GM12878 (cell line): ENCODE measurements around the gene KIAA2012. TPM values are rescaled to one million over a fixed set of nuclear protein-coding genes. Genes with fewer than 3 reads are reported as not detected.

Experiments used
- ATAC-seq: fragments of 200-7000 bp; cut with Tn5 transposase; 3 replicates; pipeline ENCODE4 v1.9.1; 2020; ENCODE audit warnings: mild to moderate bottlenecking, moderate library complexity
- BruUV-seq: library from RNA; stranded (reverse); fragments of 400-500 nt; replicated peaks from 2 replicates; lab custom pipeline; 2021; lab: Mats Ljungman, UMichigan
- CTCF ChIA-PET: fragments of 300-600 bp; sonication (Branson Sonifier 250); formaldehyde crosslinking; extraction: SDS; loops from one replicate; lab custom pipeline; 2021; ENCODE audit warnings: inconsistent platforms; lab: Yijun Ruan, JAX
- POLR2A ChIA-PET: fragments of 350-600 bp; formaldehyde crosslinking; extraction: SDS; loops from one replicate; lab custom pipeline; 2021; ENCODE audit warnings: inconsistent platforms; lab: Charles Lee
- RAD21 ChIA-PET: fragments of 300-600 bp; sonication (Branson Sonifier 250); formaldehyde crosslinking; loops from one replicate; lab custom pipeline; 2023; ENCODE audit warnings: antibody characterized with exemption; ENCODE audit not compliant: unreplicated experiment; lab: Charles Lee
- SMC1A ChIA-PET: fragments of 300-600 bp; sonication (Branson Sonifier 250); formaldehyde crosslinking; loops from one replicate; lab custom pipeline; 2023; ENCODE audit not compliant: unreplicated experiment, uncharacterized antibody; lab: Charles Lee
- DNase-seq: peaks from one replicate; pipeline ENCODE4 v3.0.0-alpha.2; 2011; ENCODE audit warnings: low read depth, low spot score
- FAIRE-seq: peaks from 3 replicates; lab custom pipeline; 2011; peaks lifted over from hg19 to GRCh38; lab: Jason Lieb, UNC
- H2AFZ ChIP-seq: 2 replicates; pipeline ENCODE4 v1.6.0; 2011; ENCODE audit warnings: low read depth, low read length, control low read depth; ENCODE audit not compliant: control insufficient read depth
- H3K27ac ChIP-seq: 2 replicates; pipeline ENCODE4 v1.5.1; 2011; ENCODE audit warnings: control low read depth; ENCODE audit not compliant: control insufficient read depth, insufficient read depth
- H3K27me3 ChIP-seq, 2 experiments: replicated peaks in 1 of 2; 2 replicates each; pipeline versions ENCODE4 v1.6.0 to v1.6.1; 2011; ENCODE audit warnings: low read length in 1 of 2; ENCODE audit not compliant: control insufficient read depth in 2 of 2, insufficient read depth in 2 of 2
- H3K36me3 ChIP-seq, 2 experiments: 2 replicates each; pipeline ENCODE4 v1.5.1; 2011; ENCODE audit warnings: low read length in 1 of 2; ENCODE audit not compliant: control insufficient read depth in 2 of 2, insufficient read depth in 2 of 2
- H3K4me1 ChIP-seq: 2 replicates; pipeline ENCODE4 v1.6.1; 2011; ENCODE audit warnings: mild to moderate bottlenecking, low read length, moderate library complexity, mixed read lengths; ENCODE audit not compliant: control insufficient read depth, insufficient read depth
- H3K4me2 ChIP-seq: 2 replicates; pipeline ENCODE4 v1.6.0; 2011; ENCODE audit warnings: control low read depth; ENCODE audit not compliant: control insufficient read depth, insufficient read depth
- H3K4me3 ChIP-seq: fragments of 200-600 bp; sonication (generic); 2 replicates; pipeline ENCODE4 v1.5.1; 2016
- H3K79me2 ChIP-seq: 2 replicates; pipeline ENCODE4 v1.6.0; 2011; ENCODE audit warnings: low read length; ENCODE audit not compliant: control insufficient read depth, insufficient read depth
- H3K9ac ChIP-seq: 2 replicates; pipeline ENCODE4 v1.8.0; 2011; ENCODE audit warnings: low read length, control low read depth, mixed read lengths; ENCODE audit not compliant: control insufficient read depth, insufficient read depth
- H3K9me3 ChIP-seq: replicated peaks from 3 replicates; pipeline ENCODE4 v1.5.1; 2011; ENCODE audit warnings: mild to moderate bottlenecking, low read length; ENCODE audit not compliant: control insufficient read depth, insufficient read depth
- H4K20me1 ChIP-seq: 2 replicates; pipeline ENCODE4 v1.6.0; 2011; ENCODE audit not compliant: control insufficient read depth, insufficient read depth
- IRF4 ChIP-seq: IDR thresholded peaks from 2 replicates; pipeline ENCODE4 v1.6.1; 2011; ENCODE audit warnings: low read depth, low read length
- MTA3 ChIP-seq: IDR thresholded peaks from 2 replicates; pipeline ENCODE4 v1.6.1; 2012; ENCODE audit warnings: low read length, inconsistent platforms, borderline replicate concordance
- NRF1 ChIP-seq: conservative IDR thresholded peaks from 2 replicates; pipeline ENCODE4 v1.6.1; 2011; ENCODE audit warnings: mild to moderate bottlenecking, low read depth, low read length, improper control_type of control experiment
- POLR2AphosphoS2 ChIP-seq: IDR thresholded peaks from 2 replicates; pipeline ENCODE4 v1.6.1; 2011; ENCODE audit warnings: low read depth, mild to moderate bottlenecking, low read length, improper control_type of control experiment, moderate library complexity
- RAD21 ChIP-seq: IDR thresholded peaks from 2 replicates; pipeline ENCODE4 v1.6.1; 2011; ENCODE audit warnings: mild to moderate bottlenecking, low read depth, low read length, moderate library complexity; ENCODE audit not compliant: insufficient read depth
- ZNF622 ChIP-seq: fragments of 450-650 bp; IDR thresholded peaks from 2 replicates; pipeline ENCODE4 v1.6.1; 2017; ENCODE audit warnings: mild to moderate bottlenecking, inconsistent platforms
- WGBS: methylation state at CpG from one replicate; pipeline ENCODE4 v1.1.6; 2016; ENCODE audit warnings: low lambda C conversion rate; ENCODE audit not compliant: insufficient replicate concordance, insufficient coverage; ENCODE audit errors: missing lambda C conversion rate; 5-methylcytosine and 5-hydroxymethylcytosine counted together
- in situ Hi-C: fragments of 300-500 bp; cut with MboI; formaldehyde crosslinking; loops from 9 replicates; pipeline ENCODE4 v1.14.3; 2018; ENCODE audit warnings: mixed read lengths
- intact Hi-C: fragments of 100-400 bp; cut with micrococcal nuclease; formaldehyde crosslinking; loops from one replicate; pipeline ENCODE4 v1.14.2; 2022; ENCODE audit not compliant: unreplicated experiment
- polyA plus RNA-seq, 11 experiments: library from polyadenylated mRNA; depleted of rRNA in 4 of 11; unstranded in 6 of 11; stranded (reverse) in 5 of 11; fragments of >200 nt; fragmentation: Nextera tagmentation in 4 of 11; fragmentation: Illumina TruSeq in 1 of 11; extraction: Ambion mirVana in 4 of 11; extraction: Trizol in 1 of 11; gene quantifications; 1 replicate in 1 of 11; 2 replicates in 10 of 11; pipeline versions ENCODE4 v1.2.1 to v1.2.3, GENCODE V29; 2011 to 2016; ENCODE audit warnings: inconsistent platforms in 2 of 11, missing spikeins in 2 of 11, low read depth in 1 of 11
- total RNA-seq, 4 experiments: library from RNA; depleted of rRNA in 3 of 4; stranded (reverse); fragments of >200 nt in 3 of 4; fragmentation: Illumina TruSeq in 1 of 4; extraction: Trizol in 1 of 4; gene quantifications; 2 replicates each; pipeline versions ENCODE4 v1.2.1 to v1.2.3, GENCODE V29; 2013 to 2021
- TF ChIP-seq, protein P1 (sequence below): fragments of 450-650 bp; IDR thresholded peaks from 2 replicates; pipeline ENCODE4 v1.6.1; 2016; ENCODE audit warnings: mild to moderate bottlenecking, moderate library complexity, borderline replicate concordance

KIAA2012 gene
- total and polyA plus RNA-seq, 10 of the 15 experiments (the other 5 are each of a cell fraction or from before 2014, with no cell fraction given), result 0.03 TPM; not detected in 9

DNA sequence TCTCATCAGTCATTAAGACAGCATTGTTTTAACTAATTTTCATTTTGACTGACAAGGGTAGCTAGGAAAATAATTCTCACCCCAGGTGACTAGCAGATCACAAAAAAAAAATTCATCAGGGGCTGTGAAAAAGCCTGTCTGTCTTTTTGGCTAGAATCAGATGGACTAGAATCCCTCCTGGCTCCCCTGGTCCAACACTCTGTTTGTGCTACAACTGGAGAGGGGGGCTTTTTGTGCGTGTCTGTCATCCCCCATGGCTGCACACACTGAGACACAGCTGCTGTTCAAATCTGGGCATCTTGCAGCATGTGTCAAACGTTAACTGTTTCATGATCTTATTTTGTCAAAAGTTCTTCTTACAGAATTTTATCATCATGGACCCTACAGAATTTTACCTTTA lies 51.2 kb downstream of the KIAA2012 start:
- no peaks in the 10 kb centered on the region; the same call in 2 of the 3 replicates for H3K9me3 ChIP-seq
- no peaks in the 10 kb centered on the region for H3K36me3 ChIP-seq
- ChIA-PET POLR2A (no interaction called here), RAD21 (no interaction called here), CTCF (no interaction called here), SMC1A (interaction anchor here (0.9 kb wide), 1 partner anchor 25 kb away, joined by 3 read pairs; no protein-coding TSS in a partner anchor)
- H3K79me2 ChIP-seq, result no peaks in the 10 kb centered on the region
- ATAC-seq (no peak), DNase-seq (no peak), FAIRE-seq (no peak)
- no peaks in the 10 kb centered on the region; a peak in 1 of 4 replicates for H3K27me3 ChIP-seq
- in situ Hi-C loops, result no loop called here
- H4K20me1 ChIP-seq, result no peaks in the 10 kb centered on the region
- no peak overlapping the region for H3K9ac ChIP-seq
- intact Hi-C loops, result no loop called here
- no peak overlapping the region for H3K4me3 ChIP-seq
- BruUV-seq, result no TSS peak
- no peak for TF ChIP-seq ZNF622
- H2AFZ ChIP-seq, result no peak overlapping the region
- no peak overlapping the region for H3K4me2 ChIP-seq
- WGBS, result 0% methylated on average over 2 of the region's 2 CpGs
- H3K27ac ChIP-seq, result no peak overlapping the region
- no peaks in the 10 kb centered on the region for H3K4me1 ChIP-seq

DNA sequence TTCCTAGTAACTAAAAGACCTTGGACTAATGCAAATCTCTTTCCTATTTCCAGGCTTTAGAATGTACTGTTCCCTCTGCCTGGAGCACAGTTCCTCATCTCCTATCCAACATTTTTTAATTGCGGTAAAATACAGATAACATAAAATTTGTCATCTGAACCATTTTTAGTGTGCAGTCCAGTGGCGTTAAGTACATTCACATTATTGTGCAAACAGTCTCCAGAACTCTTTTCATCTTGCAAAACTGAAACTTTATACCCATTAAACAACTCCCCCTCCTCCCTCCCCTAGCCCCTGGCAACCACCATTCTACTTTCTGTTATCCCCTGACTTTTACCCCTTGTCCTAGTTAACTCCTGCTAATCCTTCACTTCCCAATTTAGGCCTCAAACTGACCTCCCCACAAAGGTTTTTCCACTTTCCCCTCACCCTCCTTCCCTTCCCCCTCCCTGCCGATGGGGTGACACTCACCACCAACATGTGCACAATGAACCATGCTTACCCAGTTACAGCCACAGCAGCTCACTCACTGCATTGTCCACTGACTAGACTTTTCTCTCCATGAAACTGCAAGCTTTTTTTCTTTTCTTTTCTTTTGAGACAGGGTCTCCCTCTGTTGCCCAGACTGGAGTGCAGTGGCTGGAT lies 54.8 kb downstream of the KIAA2012 start:
- H3K27me3 ChIP-seq, result no peaks in the 10 kb centered on the region; a peak in 1 of 4 replicates
- H3K4me3 ChIP-seq, result no peak overlapping the region
- ChIA-PET RAD21 (no interaction called here), POLR2A (no interaction called here), SMC1A (no interaction called here), CTCF (interaction anchor here (0.6 kb wide), 2 partner anchors 210 to 381 kb away, joined by 3 read pairs; no protein-coding TSS in a partner anchor)
- no TSS peak for BruUV-seq
- 88% methylated on average over 3 of the region's 3 CpGs for WGBS
- H3K4me2 ChIP-seq, result no peak overlapping the region
- H4K20me1 ChIP-seq, result no peaks in the 10 kb centered on the region
- intact Hi-C loops, result no loop called here
- no peaks in the 10 kb centered on the region for H3K36me3 ChIP-seq
- in situ Hi-C loops, result no loop called here
- TF ChIP-seq IRF4 (no peak), NRF1 (no peak), POLR2AphosphoS2 (no peak), MTA3 (no peak), RAD21 (no peak)
- TF ChIP-seq, protein P1, sequence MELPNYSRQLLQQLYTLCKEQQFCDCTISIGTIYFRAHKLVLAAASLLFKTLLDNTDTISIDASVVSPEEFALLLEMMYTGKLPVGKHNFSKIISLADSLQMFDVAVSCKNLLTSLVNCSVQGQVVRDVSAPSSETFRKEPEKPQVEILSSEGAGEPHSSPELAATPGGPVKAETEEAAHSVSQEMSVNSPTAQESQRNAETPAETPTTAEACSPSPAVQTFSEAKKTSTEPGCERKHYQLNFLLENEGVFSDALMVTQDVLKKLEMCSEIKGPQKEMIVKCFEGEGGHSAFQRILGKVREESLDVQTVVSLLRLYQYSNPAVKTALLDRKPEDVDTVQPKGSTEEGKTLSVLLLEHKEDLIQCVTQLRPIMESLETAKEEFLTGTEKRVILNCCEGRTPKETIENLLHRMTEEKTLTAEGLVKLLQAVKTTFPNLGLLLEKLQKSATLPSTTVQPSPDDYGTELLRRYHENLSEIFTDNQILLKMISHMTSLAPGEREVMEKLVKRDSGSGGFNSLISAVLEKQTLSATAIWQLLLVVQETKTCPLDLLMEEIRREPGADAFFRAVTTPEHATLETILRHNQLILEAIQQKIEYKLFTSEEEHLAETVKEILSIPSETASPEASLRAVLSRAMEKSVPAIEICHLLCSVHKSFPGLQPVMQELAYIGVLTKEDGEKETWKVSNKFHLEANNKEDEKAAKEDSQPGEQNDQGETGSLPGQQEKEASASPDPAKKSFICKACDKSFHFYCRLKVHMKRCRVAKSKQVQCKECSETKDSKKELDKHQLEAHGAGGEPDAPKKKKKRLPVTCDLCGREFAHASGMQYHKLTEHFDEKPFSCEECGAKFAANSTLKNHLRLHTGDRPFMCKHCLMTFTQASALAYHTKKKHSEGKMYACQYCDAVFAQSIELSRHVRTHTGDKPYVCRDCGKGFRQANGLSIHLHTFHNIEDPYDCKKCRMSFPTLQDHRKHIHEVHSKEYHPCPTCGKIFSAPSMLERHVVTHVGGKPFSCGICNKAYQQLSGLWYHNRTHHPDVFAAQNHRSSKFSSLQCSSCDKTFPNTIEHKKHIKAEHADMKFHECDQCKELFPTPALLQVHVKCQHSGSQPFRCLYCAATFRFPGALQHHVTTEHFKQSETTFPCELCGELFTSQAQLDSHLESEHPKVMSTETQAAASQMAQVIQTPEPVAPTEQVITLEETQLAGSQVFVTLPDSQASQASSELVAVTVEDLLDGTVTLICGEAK, result no peak
- H3K27ac ChIP-seq, result no peak overlapping the region
- H2AFZ ChIP-seq, result no peak overlapping the region
- H3K4me1 ChIP-seq, result no peaks in the 10 kb centered on the region
- no peak overlapping the region for H3K9ac ChIP-seq
- no peak for DNase-seq
- FAIRE-seq, result no peak
- no peaks in the 10 kb centered on the region for H3K9me3 ChIP-seq
- no peak for ATAC-seq
- no peaks in the 10 kb centered on the region for H3K79me2 ChIP-seq
